HG03196 (cell line): ENCODE measurements around the gene PSMB5.
A peak's percentile ranks its signal among the peaks of the same experiment; 100 is the strongest.
"Not testable (repeated sequence)": the region's sequence is repeated elsewhere in the genome, so short reads cannot be mapped to it uniquely, and the experiment has no call there.

Source experiments
- ATAC-seq: cut with Tn5 transposase; IDR thresholded peaks from one replicate; pipeline ENCODE4 v1.9.1; 2021; ENCODE audit not compliant: unreplicated experiment

PSMB5 gene

DNA sequence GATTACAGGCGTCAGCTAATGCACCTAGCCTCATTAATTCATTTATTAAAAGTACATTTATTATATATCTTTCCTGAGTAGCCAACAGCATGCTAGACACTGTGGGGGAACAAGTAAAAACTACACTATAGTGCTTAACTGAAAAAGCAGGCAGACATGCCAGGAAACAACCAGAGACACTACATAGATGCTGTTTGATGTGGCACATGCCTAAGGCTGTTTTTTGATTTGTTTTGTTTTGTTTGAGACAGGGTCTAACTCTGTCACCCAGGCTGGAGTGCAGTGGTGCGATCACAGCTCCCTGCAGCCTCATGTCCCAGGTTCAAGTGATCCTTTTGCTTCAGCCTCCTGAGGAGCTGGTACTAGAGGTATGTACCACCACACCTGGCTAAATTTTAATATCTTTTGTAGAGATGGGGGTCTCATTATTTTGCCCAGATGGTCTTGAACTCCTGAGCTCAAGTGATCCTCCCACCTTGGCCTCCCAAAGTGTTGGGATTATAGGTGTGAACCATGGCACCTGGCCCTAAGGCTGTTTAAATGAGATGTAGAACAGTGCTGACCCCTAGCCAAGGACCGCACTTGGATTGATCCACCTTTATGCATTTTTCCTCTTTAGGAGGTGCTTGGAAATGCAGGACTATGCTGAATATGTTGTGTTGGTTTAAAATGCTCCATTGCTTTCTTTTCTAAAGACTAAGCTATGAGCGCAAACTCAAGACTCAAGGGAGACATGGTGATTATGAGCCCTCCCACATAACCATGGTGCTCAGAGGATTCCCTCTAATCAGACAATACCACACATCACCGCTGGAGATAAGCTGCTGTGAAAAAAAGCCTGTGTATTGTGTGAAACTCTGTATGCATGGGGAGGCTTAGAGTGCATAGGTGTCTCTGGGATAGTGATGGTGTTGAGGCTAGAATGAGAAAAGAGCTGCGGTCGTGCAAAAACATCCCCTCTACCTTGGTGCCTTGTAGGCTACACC lies 14.3 kb downstream of the PSMB5 start:
- no peak for ATAC-seq

DNA sequence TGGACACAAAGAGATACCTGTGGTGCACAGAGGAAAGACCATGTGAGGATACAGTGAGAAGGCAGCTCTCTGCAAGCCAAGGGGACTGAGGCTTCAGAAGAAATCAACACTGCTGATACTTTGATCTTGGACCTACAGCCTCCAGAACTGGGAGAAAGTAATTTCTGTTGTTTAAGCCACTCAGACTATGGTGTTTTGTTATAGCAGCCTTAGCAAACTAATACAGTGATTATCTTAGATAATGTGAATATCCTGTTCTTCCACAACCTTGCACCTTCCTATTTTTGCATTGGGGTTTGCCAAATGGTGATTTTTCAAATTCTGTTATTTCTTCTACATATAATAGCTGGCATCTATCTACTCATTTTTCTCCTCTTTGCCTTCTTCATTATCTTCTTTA lies 16.6 kb downstream of the PSMB5 start:
- ATAC-seq = no peak

DNA sequence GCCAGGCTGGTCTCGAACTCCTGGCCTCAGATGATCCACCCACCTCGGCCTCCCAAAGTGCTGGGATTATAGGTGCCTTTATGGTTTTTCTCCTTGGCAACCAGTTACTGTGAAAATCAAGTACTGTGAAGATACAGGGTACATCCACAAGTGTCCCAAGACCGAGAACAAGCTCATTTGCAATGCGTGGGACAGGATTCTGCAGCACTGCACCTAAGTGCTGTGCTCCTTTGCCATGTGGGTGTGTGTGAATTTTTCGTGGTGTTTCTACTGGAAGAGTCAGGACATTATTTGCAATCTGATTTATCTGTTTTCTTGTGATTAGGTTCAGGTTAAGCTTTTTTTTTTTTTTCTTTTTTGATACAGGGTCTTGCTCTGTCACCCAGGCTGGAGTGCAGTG lies 17.6 kb downstream of the PSMB5 start:
- no peak for ATAC-seq

DNA sequence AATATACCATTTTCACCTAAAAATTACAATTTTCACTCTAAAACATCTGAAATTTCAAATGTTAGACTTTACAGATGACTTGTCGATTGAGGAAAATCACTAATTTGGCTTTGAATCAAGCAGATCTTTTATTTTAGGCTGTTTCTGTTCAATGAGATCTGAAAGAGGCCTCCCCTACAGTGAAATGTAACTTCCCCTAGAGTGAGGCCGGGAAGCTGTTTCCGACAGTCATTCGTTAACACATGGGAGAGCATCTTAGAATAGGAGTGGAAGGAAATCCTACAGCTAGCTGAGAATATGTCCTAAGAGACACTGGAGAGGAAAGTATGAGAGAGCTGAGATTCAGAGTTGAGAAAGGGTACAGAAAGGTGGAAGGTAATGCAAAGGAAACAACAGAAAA lies 19.1 kb downstream of the PSMB5 start:
- no peak for ATAC-seq

DNA sequence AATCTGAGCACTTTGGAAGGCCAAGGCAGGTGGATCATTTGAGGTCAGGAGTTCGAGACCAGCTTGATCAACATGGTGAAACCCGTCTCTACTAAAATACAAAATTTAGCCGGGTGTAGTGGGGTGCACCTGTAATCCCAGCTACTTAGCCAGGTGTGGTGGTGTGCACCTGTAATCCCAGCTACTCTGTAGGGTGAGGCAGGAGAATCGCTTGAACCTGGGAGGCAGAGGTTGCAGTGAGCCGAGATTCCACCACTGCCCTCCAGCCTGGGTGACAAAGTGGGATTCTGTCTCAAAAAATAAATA lies 21.0 kb downstream of the PSMB5 start:
- ATAC-seq = not testable (repeated sequence)

DNA sequence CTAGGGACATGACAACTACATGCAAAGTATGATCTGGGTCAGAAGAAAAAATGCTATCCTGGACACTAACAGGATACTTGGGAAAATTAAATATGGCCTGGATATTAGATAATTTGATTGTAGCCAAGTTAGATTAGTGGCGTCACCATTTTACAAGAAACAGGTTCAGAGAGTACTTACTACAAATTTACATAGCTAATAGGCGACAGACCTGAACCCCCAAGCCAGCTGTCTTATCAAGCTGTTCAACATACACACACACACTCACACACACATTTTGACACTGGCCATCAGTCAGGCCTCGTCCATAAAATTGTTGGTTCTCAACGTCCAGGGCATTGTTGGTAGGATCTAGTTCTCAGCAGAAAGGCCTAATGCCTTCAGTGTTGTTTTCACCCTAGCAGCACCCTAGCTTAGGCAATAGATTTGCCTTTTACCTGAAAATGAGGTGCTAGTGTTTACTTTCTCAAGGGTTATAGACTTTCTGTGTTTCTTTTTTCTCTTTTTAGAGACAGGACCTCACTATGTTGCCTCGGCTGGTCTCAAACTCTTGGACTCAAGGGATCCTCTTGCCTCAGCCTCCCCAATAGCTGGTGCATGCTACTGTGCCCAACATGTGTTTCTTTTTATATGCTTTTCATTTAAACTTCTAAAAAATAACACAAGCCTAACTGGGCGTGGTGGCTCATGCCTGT lies 21.5 kb downstream of the PSMB5 start:
- ATAC-seq = no peak

DNA sequence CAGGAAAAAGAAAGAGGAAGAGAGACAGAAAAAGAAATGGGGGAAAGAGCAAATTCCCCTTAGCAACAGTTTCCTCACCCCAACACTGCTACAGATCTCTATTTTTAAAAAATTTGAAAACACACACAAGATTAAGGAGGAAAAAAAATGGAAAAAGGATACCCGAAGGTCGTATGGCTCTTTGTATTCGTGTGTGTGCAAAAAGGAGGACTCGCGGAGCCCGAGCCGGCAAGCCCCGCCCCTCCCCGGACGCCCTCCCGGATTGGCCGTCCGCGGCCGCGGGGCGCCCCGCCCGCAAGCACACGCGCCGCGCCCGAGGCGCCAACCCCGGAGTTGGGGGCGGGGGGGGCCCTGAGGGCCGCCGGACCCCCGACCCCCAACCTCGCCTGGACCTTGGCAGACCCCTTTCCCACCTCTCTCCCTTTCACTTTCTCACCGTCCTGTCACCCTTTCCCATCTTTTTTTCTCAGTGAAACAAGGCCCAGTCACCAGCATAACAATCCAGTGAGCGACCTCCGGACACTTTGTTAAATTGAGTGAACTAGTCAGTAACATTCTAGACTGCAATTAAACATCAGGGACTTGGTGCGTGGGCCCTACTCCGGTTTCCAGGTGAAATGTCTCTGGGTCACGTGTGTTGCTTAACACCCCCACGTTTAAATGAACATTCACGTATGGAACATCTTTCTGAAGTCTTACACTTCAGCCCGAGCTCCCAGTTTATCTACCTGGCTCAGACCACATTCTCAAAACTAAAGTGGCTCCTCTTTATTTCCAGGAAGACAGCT lies 24.6 kb downstream of the PSMB5 start, which contains the start of gene C14orf93:
C14orf93 (minus strand) TSS at position 205 of the 788 bp plus-strand sequence. CDS start 11,120 bp downstream, outside the sequence.
- peak; percentile 36 for ATAC-seq

DNA sequence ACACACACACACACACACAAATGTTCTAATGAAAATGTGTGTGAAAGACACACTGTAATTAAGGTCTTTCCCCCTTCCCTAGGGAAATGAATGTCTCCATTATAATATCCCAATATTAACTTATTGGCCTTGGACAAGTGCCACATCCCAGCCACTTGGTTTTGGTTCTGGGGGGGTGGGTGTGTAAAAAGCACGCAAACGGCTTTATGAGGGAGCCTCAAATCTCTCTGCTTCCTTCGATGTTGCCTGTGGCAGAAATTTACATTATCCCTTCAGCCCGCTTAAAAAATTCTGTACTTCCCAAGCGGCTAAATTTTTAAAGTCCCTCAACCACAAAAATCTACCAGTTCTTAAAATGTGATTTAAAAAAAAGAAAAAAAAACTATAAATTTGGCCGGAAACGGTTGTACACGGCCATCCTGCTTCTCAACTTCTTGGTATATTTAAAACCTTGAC lies 25.2 kb downstream of the PSMB5 start:
- no peak for ATAC-seq

DNA sequence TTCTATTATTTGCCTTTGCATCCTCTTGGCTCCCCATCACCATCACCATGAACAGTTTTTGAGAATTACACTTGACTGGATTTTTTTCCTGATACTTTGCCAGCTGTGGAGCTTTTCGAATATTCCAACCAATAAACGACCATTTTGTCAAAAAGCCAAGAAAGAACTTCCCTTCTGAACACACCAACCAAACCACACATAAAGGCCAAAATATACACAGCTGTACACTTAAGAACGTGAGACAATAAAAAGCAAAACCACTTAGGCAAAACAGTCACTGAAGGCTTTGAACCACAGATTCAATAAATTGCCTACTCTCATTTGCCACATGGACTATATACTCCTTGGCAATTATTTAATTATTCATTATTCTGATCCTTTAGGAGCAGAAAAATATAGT lies 25.9 kb downstream of the PSMB5 start:
- no peak for ATAC-seq

DNA sequence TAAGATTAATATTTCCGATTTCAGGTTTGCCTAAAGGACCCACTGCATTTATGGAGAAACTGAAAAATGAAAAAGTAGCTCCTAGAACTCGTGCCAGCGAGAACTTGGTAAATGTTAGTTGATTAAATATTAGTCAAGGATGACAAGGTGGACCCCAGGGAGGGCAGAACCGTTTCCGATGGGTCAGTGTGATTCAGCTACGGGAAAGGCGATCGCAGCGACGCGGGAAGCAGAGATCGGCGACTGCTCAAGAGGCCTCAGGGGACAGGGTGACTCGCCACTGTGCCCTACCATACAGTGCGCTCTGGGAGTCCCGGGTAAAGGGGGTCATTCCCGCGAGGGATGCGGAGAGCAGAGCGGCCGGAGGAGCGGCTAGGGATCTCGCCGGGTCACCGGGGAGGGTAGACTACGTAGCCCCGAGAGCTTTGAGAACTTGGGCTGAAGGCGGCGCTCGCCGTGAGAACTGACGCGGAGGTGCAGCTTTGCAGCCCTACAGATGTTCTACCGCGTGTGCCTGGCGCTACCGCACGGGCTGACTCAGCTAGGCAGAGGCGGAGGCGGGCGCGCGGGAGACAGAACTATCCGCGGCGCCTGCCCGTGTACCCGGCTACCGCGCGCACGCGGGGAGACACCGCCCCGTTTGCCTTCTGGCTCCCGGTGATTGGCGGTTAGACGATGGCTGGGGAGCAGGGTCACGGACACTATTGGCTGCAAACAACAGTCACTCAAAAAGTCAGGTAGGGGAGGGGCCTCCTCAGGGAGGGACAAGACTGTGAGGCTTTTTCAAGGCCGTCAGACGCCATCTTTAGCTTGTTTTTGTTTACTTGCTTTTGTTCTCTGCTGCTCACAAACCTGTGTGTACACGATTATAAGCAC lies 27.9 kb downstream of the PSMB5 start:
- peak; percentile 88 for ATAC-seq

DNA sequence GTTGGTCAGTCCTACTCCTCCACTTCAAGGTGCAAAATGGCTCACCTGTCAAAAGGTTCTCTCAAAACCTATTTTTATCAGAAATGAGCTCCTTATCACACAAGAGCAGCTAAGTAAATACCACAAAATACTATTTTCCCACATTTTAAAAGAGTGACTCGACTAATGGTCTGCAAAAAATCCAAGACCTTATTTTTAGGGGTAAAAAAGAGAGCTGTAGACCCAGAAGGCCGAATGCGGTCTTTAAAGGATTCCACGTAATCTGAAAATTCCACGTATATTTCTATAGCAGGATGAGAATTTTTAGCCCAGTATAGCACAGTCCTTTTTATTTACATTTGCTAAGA lies 28.5 kb downstream of the PSMB5 start:
- no peak for ATAC-seq

DNA sequence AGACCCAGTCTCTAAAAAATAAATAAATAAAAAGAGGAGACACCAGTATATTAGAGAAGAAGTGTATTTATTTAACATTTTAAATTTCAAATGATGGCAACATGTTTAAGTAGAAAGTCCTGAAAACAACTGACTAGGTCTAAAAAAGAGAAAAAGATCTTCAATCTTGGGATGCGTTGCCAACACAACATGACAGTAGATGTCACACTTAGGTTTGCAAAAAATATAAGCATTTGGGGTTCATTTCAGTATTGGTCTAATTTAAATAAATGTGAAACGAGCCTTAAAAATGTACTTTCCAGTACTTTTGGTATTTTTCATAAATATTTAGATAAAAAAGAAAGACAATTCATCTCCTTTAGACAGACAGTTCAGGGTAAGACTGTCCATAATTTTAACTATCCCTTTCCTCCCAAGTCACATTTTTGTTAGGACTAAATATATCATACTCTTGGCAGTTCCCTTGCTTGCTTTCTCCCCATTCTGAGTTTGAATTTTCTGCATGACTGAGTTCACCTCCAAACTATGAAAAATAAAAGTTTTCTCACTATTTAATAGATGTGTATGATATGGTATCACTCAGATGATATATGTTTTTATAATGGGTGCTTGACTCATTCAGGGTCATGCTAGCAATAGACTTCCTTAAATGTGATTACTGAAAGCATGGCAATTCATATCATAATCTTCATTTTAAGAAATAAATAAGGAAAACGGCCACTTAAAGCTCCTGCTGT lies 29.1 kb downstream of the PSMB5 start:
- no peak for ATAC-seq

DNA sequence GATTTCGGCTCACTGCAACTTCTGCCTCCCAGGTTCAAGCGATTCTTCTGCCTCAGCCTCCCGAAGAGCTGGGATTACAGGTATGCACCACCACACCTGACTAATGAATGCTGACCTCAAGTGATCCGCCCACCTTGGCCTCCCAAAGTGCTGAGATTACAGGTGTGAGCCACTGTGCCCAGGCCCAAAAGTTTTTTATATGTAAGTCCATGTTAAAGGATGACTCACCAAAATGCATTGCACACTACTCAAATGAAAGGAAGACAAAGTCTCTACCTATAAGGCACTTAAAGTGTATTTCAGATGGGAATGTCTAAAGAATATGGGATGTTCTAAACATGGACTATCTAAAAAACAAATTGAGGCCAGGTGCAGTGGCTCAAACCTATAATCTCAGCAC lies 30.4 kb downstream of the PSMB5 start:
- not testable (repeated sequence) for ATAC-seq

DNA sequence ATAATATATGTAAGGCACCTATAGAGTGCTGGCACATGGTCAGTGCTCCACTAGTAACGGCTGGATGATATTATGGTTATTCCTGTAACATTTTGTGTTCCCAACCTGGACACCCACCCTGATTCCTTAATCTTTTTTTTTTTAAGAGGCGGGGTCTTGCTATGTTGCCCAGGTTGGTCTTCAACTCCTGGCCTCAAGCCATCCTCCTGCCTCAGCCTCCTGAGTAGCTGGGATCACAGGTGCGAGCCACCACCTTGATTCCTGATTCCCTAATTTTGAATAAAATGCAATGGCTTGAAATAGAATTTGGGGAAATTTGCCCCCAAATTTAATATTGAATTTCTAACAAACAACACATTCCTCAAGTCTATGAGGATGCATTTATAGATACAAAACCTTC lies 32.1 kb downstream of the PSMB5 start:
- ATAC-seq = no peak

DNA sequence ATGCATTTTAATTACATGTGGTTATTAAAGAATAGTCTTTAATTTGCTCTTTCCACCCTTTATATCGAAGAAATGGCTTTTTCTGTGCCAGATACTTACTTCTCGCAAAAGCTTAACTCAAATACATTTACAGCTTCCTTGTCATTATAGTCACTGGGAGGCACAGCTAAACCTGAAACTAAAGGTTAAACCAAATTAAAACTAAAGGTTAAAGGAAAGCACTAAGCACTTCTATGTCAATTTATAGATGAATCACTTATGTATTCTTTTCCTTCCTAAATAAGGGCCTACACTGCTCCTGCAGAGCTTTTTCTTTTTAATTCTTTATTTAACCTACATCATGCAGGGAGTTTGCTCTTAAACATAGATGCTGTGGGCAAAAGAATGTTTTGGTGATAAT lies 33.8 kb downstream of the PSMB5 start:
- ATAC-seq = no peak

DNA sequence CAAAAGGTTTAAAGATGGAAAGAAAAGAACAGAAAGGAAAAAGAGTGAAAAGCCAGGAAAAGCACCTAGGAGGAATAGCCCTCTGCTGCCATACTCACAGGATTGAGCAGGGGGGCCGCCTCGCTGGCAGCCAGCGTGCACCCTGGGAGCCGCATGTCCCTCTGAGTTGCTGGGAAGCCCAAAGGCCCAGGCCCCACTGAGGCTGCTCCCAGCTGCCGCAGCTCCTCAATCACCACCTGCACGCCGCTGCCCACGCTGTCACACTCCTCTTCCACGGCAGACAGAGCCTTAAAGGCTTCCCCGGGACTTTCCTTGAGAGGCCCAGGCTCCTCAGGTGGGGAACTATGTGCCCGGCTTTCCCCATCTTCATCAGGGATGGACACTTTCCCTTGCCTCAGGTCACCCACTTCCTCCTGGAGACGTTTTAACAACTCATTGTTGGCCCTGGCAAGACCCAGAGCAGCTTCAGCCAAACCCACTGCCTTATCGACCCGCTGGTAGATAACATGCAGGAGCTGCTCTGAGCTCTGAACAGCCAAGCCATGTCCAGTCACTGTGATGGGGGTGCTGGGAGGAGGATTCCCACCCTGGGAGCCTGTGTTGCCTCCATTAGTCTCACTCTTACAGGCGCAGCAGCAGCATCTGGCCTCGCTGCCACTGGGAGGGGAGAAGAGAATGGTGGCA lies 36.2 kb downstream of the PSMB5 start:
- no peak for ATAC-seq

DNA sequence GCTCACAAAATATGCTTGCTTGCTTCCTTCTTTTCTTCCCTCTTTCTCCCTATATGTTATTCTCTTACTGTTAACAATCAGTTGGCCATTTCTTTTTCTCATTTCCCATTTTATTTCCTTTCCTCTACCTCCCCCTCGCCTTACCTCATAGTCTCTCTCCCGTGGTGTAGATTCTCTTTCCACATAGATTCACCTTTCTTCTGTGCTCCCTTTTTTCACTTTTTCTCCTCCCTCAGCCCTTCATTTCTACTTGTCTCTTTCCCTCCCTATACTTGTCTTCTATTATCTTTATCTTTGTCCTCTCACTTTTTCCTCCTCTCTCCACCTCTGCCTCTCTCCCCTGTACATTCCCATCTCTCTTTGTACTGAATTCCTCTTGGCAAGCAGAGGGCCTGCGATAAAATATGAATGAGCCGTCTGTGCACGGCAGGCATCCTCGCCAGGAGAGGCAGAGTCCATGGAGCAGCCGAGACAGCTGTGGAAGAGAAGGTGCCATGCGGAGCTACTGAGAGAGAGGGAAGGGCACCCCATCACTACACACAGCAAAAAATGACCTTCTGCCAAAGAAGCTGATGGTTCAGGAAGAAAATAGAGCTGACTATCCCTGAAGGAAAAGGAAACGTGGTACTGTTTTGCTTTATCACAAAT lies 36.9 kb downstream of the PSMB5 start:
- ATAC-seq = no peak

DNA sequence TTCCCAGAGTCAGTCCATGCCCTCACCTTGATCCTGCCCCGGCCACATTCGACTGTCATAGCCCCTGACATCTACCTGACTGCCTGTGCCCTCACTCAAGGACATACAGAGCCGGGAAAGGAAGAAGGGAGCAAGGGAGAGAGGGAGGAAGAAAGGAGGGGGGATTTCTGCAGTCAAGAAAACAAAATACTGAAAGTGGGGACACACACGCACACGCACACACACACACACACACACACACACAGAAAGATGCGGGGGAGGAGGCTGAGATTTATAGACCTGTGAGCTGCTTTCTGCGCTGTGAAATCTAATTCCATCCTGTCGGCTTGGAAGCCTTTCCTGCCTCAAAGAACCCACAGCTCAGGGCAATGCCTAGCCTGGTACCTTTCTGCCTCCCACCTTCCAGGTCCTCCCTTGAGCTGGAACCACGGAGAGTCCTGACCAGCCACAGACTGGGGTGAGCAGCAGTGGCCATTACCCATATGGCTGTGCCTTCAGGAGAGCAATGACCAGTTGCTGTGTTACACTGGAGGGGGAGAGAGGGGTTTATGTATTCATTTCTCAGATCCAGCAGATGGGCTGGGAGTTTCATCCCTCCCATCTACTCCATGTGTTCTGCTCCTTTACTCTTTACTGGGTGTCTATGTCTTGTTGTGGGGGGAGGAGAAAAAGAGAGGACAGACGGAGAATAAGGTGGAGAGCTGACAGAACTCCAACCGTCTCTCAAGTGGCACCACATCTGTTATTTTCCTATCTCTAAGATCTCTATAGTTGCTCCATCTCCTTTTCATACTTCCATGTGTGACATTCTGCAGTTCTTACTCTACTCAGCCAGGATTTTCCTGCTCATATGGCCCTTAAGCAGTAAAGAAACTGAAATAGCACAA lies 37.7 kb downstream of the PSMB5 start:
- ATAC-seq = no peak
